GM23248 (cell line): Measurements from ENCODE around the gene USP31.

Source experiments
- EZH2 ChIP-seq: fragments of 200-600 bp; sonication (generic); IDR thresholded peaks from 2 replicates; pipeline ENCODE4 v1.6.1; 2018; ENCODE audit warnings: antibody characterized with exemption, mild to moderate bottlenecking; ENCODE audit not compliant: insufficient read depth, poor library complexity, severe bottlenecking
- EZH2phosphoT487 ChIP-seq: fragments of 200-600 bp; sonication (generic); IDR thresholded peaks from 2 replicates; pipeline ENCODE4 v1.6.1; 2018; ENCODE audit warnings: antibody characterized with exemption, moderate library complexity, mild to moderate bottlenecking, low read depth; ENCODE audit not compliant: insufficient read depth

DNA sequence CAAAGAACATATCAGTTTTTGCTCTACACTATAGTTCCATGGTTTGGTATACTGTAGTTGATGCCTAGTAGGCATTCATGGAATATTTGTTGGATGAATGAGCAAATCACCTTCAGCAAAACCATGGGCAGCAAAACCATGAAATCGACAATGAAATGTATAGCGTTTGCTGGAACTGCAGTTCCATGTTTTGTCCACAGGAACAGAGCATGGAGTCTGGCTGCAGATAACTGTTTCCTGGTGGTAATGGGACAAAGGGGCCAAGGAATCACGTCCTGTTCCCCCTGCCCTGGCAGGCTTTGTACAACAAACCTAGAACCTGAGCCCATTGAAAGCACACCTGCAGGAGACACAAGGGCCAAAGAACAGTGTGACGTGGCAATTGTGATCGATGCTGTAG is 101.1 kb downstream of the USP31 start:
- TF ChIP-seq EZH2 (no peak), EZH2phosphoT487 (no peak)
